Measurements from ENCODE around the gene ZBP1.

DNA sequence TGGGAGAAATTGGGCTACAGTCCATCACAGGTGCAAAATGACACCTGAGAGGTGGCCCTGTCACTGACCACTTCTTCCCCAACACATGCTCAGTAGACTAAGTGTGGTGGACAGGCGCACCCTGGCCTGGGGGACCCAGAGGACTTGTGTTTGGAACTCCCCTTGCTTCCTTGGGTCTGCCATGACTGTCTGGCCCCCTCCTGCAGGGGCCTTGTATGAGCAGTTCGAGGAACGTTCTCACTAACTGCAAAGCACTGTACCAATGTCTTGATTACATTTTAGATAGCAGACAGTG, 63.3 kb downstream of the ZBP1 start:
- TF ChIP-seq, protein P1, sequence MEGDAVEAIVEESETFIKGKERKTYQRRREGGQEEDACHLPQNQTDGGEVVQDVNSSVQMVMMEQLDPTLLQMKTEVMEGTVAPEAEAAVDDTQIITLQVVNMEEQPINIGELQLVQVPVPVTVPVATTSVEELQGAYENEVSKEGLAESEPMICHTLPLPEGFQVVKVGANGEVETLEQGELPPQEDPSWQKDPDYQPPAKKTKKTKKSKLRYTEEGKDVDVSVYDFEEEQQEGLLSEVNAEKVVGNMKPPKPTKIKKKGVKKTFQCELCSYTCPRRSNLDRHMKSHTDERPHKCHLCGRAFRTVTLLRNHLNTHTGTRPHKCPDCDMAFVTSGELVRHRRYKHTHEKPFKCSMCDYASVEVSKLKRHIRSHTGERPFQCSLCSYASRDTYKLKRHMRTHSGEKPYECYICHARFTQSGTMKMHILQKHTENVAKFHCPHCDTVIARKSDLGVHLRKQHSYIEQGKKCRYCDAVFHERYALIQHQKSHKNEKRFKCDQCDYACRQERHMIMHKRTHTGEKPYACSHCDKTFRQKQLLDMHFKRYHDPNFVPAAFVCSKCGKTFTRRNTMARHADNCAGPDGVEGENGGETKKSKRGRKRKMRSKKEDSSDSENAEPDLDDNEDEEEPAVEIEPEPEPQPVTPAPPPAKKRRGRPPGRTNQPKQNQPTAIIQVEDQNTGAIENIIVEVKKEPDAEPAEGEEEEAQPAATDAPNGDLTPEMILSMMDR (IDR thresholded peaks at IDR 0.05; ENCODE audit: low read length): no peak
- TF ChIP-seq EZH2phosphoT487 (IDR thresholded peaks at IDR 0.05; ENCODE audit: low read length) (no peak), EZH2 (optimal IDR thresholded peaks at IDR 0.05; ENCODE audit: low read depth, low read length) (no peak)
